ENCODE data around the gene LRRC27. TPM values are rescaled to one million over a fixed set of nuclear protein-coding genes. Genes with fewer than 3 reads are reported as not detected.

Gene LRRC27
- total RNA-seq, 2 donors from 2014 or later = 11.4 to 22.9 TPM

DNA sequence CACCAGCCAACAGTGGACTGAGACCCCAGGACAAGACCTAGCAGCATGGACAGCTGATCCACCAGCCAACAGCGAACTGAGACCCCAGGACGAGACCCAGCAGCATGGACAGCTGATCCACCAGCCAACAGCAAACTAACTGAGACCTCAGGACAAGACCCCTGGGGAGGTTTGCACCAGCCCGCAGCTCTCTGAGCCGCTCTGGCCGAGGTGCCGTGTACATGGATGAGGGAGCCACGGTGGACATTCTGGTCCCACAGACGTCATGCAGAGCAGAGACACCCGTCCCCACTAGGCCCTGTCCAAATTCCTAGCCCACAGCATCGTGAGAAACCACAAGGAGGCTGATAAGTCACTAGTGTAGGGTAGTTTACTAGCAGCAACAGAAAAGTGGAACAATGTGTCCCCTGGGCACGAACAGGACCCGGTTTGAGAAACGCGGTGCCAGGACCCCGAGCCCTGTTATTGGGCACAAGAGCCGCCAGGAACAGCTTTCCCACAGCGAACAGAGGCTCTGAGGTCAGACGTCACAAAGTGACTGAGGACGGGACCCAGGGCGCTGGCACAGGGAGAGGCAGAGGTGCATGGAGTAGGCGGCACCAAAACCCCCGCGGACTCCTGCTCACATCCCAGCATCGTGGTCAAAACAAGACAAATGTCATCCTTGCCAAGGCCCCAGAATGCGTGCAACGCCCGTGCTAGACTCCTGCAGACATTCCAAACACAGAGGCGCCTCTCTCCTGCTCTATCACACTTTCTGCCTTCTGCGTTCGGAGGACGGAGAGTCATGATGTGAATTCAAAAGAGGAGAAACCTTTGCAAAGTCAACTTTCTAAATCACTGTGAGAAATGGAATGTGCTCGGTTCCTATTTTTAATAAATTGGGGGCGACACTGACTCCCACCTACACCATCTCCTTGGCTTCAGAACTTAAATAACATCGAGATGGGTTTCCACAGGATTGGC lies 32.3 kb upstream of the LRRC27 start:
- WGBS = 88% methylated on average over 34 of the region's 34 CpGs
- H3K4me3 ChIP-seq = no peak overlapping the region
- H3K27ac ChIP-seq = no peak overlapping the region
- intact Hi-C loops (cut with DNase I) = no loop called here
- no peaks in the 10 kb centered on the region for H3K4me1 ChIP-seq (replicated peaks)
- H3K27me3 ChIP-seq (replicated peaks; ENCODE audit: insufficient read depth) = peaks cover 1% of the 10 kb centered on the region
- TF ChIP-seq POLR2A (IDR thresholded peaks at IDR 0.05) (no peak), POLR2AphosphoS5 (IDR thresholded peaks at IDR 0.05) (no peak), CTCF (IDR thresholded peaks at IDR 0.05) (no peak)
- DNase-seq (ENCODE audit: low spot score) = no peak
- no peaks in the 10 kb centered on the region for H3K36me3 ChIP-seq
- no peaks in the 10 kb centered on the region for H3K9me3 ChIP-seq

- Histone ChIP-seq H3K36me3 (no peaks in the 10 kb centered on the region), H3K9me3 (no peaks in the 10 kb centered on the region), H3K4me1 (replicated peaks) (no peaks in the 10 kb centered on the region), H3K4me3 (no peak overlapping the region), H3K27me3 (replicated peaks; ENCODE audit: insufficient read depth) (peaks cover 1% of the 10 kb centered on the region), H3K27ac (no peak overlapping the region)
- no peak for DNase-seq (ENCODE audit: low spot score)
- intact Hi-C loops (cut with DNase I) = no loop called here
- WGBS = 57% methylated on average over 10 of the region's 10 CpGs
- TF ChIP-seq POLR2A (IDR thresholded peaks at IDR 0.05) (no peak), CTCF (IDR thresholded peaks at IDR 0.05) (no peak), POLR2AphosphoS5 (IDR thresholded peaks at IDR 0.05) (no peak)
Observed at GRCh38 chr10:132300582-132300981, 31.4 kb upstream of the LRRC27 start.

DNA sequence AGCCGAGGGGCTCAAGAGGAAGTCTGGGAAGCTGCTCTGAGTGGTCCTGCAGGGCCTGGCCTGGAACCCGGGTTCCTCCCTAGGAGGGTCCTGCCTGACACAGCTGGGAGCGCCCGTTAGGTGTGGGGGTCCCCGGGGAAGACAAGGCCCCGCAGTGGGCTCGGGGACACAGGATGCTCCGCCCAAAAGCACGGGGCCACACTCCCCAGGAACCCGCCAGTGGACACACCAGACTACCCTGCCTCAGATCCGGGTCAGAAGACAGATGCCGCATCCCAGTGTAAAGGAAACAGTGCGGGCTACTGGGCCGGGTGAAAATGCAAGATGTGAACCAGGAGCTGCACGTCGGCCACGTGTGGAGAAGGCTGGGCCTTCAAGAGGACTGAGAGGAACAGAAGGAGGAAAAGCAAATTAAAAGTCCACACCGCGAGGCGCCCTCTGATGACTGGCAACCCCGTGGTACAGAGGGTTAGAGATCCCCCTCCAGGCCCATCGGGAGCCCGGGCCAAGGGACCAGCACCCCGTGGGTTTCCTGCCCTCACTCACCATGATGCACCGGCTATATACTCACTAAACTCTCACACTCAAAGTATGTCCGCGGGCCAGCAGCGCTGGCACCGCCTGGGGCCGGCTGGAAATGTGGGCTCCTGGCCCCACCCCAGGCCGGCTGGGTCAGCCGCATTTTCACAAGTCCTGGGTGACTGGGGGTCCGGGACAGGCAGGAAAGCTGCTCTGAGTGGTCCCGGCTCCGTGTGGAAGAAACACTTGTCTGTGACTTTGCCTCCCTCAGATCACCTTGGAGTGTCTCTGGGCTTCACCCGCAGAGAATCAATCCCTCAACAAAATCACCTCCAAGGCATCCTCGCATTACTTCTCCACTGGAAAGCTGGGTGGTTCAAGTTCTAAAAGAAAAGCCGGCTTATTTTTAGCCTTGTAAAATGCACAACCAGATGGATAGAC lies 30.3 kb upstream of the LRRC27 start:
- Histone ChIP-seq H3K4me3 (no peak overlapping the region), H3K4me1 (replicated peaks) (peaks cover under 1% of the 10 kb centered on the region), H3K27ac (no peak overlapping the region), H3K9me3 (no peaks in the 10 kb centered on the region), H3K27me3 (replicated peaks; ENCODE audit: insufficient read depth) (peaks cover 1% of the 10 kb centered on the region), H3K36me3 (no peaks in the 10 kb centered on the region)
- WGBS = 90% methylated on average over 38 of the region's 38 CpGs
- TF ChIP-seq POLR2AphosphoS5 (IDR thresholded peaks at IDR 0.05) (no peak), CTCF (IDR thresholded peaks at IDR 0.05) (no peak), POLR2A (IDR thresholded peaks at IDR 0.05) (no peak)
- intact Hi-C loops (cut with DNase I) = no loop called here
- no peak for DNase-seq (ENCODE audit: low spot score)

GRCh38 chr10:132302421-132303310 lies 29.3 kb upstream of the LRRC27 start:
- TF ChIP-seq CTCF (IDR thresholded peaks at IDR 0.05) (no peak), POLR2AphosphoS5 (IDR thresholded peaks at IDR 0.05) (no peak), POLR2A (IDR thresholded peaks at IDR 0.05) (no peak)

More at GRCh38 chr10:132302421-132303310, 29.3 kb upstream of the LRRC27 start:
- no peaks in the 10 kb centered on the region for H3K9me3 ChIP-seq
- intact Hi-C loops (cut with DNase I) = no loop called here
- no peak for DNase-seq (ENCODE audit: low spot score)
- H3K36me3 ChIP-seq = no peaks in the 10 kb centered on the region
- no peak overlapping the region for H3K27ac ChIP-seq
- no peaks in the 10 kb centered on the region for H3K27me3 ChIP-seq (replicated peaks; ENCODE audit: insufficient read depth)
- WGBS = 75% methylated on average over 29 of the region's 29 CpGs
- H3K4me3 ChIP-seq = no peak overlapping the region
- H3K4me1 ChIP-seq (replicated peaks) = peaks cover 4% of the 10 kb centered on the region

Measured in prostate gland (tissue), 2 donors.